ENCODE data around the gene USP38. TPM values are rescaled to one million over a fixed set of nuclear protein-coding genes. Genes with fewer than 3 reads are reported as not detected.

The USP38 gene
- total RNA-seq, 1 donor from 2014 or later: 19.8 TPM

DNA sequence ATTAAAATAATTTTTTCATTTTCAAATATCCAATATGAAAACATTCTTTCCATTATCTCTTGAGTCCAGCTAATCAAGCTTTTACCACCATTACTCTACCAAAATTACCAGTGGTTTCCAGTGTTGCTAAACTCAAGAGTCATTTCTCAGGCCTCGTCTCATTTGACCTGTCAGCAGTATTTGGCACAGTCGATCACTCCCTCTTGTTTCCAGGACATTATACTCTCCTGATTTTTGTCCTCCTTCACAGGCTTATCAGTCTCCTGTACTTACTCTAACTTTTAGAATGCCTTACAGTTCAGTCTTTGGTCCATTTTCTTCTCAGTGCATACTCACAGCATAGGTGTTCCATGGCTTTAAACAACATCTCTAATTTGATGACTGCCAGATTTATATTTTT, 11.6 kb downstream of the USP38 start:
- H3K27me3 ChIP-seq (ENCODE audit: low read depth): no peaks in the 10 kb centered on the region
- peak overlapping the region; percentile 47 for H3K27ac ChIP-seq (replicated peaks)
- H3K9me3 ChIP-seq (replicated peaks): no peaks in the 10 kb centered on the region
- H3K4me1 ChIP-seq: peaks cover 43% of the 10 kb centered on the region
- intact Hi-C loops (cut with micrococcal nuclease): no loop called here
- no peak for DNase-seq
- H3K4me3 ChIP-seq: no peak overlapping the region
- peaks cover 85% of the 10 kb centered on the region for H3K36me3 ChIP-seq
- TF ChIP-seq, protein P1, sequence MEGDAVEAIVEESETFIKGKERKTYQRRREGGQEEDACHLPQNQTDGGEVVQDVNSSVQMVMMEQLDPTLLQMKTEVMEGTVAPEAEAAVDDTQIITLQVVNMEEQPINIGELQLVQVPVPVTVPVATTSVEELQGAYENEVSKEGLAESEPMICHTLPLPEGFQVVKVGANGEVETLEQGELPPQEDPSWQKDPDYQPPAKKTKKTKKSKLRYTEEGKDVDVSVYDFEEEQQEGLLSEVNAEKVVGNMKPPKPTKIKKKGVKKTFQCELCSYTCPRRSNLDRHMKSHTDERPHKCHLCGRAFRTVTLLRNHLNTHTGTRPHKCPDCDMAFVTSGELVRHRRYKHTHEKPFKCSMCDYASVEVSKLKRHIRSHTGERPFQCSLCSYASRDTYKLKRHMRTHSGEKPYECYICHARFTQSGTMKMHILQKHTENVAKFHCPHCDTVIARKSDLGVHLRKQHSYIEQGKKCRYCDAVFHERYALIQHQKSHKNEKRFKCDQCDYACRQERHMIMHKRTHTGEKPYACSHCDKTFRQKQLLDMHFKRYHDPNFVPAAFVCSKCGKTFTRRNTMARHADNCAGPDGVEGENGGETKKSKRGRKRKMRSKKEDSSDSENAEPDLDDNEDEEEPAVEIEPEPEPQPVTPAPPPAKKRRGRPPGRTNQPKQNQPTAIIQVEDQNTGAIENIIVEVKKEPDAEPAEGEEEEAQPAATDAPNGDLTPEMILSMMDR (IDR thresholded peaks at IDR 0.05; ENCODE audit: borderline replicate concordance): no peak

DNA sequence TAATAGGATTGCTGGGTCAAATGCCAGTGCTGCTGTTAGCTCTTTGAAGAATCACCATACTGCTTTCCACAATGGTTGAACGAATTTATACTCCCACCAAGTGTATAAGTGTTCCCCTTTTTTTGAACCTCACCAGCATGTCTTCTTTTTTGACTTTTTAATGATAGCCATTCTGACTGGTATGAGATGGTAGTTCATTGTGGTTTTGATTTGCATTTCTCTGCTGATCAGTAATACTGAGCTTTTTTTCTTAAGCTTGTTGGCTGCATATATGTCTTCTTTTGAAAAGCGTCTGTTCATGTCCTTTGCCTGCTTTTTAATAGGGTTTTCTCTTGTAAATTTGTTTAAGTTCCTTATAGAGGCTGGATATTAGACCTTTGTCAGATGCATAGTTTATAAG, 14.8 kb downstream of the USP38 start:
- H3K27ac ChIP-seq (replicated peaks): no peak overlapping the region
- DNase-seq: no peak
- intact Hi-C loops (cut with micrococcal nuclease): no loop called here
- no peak overlapping the region for H3K4me3 ChIP-seq
- H3K9me3 ChIP-seq (replicated peaks): no peaks in the 10 kb centered on the region
- TF ChIP-seq, protein P1 (IDR thresholded peaks at IDR 0.05; ENCODE audit: borderline replicate concordance): no peak
- peaks cover 75% of the 10 kb centered on the region for H3K36me3 ChIP-seq
- H3K4me1 ChIP-seq: peaks cover 22% of the 10 kb centered on the region
- no peaks in the 10 kb centered on the region for H3K27me3 ChIP-seq (ENCODE audit: low read depth)

DNA sequence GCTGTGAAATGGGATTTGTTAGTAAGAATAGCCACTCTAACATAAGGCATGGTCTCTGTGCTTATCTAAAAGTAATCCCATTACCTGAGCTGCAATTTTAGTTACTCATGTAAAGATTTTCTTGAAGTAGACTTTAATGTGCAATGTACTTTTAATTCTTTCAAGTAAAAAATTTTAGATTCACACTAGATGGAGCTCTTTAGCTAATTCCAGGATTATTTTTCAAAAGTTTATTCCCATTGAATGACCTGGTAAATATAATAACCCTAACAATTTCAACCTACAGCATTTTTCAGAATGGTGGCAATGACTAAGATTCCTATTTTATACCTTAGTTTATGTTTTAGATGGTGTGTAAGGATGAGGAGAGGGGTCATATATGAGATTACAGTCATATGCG, 18.1 kb downstream of the USP38 start:
- Histone ChIP-seq H3K9me3 (replicated peaks) (no peaks in the 10 kb centered on the region), H3K36me3 (peaks cover 74% of the 10 kb centered on the region), H3K27me3 (ENCODE audit: low read depth) (no peaks in the 10 kb centered on the region), H3K4me1 (peaks cover 7% of the 10 kb centered on the region), H3K4me3 (no peak overlapping the region), H3K27ac (replicated peaks) (no peak overlapping the region)
- TF ChIP-seq, protein P1 (IDR thresholded peaks at IDR 0.05; ENCODE audit: borderline replicate concordance): peak; percentile 50
- intact Hi-C loops (cut with micrococcal nuclease): loop anchor here (5.0 kb wide), 1 partner anchor 279 kb away; no protein-coding TSS in a partner anchor
- DNase-seq: no peak

DNA sequence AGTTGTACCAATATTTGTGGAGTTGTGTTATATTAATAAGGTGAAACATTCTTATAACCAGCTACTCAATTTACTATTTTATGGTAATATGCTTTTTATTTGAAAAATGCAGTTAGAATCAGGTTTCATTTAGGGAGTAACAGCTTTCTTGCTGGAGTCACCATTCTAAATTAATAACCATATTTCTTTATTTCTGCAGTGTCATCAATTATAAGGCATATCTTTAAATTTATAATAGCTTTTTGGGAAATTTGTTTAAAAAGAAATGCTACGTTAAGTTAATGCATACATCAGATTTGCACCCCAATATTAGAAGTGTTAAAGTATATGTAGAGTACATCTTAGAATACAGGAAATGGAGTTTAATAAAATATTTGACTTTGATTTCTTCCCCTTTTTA, 18.9 kb downstream of the USP38 start:
- Histone ChIP-seq H3K36me3 (peaks cover 67% of the 10 kb centered on the region), H3K27me3 (ENCODE audit: low read depth) (no peaks in the 10 kb centered on the region), H3K9me3 (replicated peaks) (no peaks in the 10 kb centered on the region), H3K4me3 (no peak overlapping the region), H3K4me1 (peaks cover 10% of the 10 kb centered on the region), H3K27ac (replicated peaks) (no peak overlapping the region)
- TF ChIP-seq, protein P1 (IDR thresholded peaks at IDR 0.05; ENCODE audit: borderline replicate concordance): no peak
- intact Hi-C loops (cut with micrococcal nuclease): loop anchor here (5.0 kb wide), 1 partner anchor 279 kb away; no protein-coding TSS in a partner anchor
- DNase-seq: no peak

DNA sequence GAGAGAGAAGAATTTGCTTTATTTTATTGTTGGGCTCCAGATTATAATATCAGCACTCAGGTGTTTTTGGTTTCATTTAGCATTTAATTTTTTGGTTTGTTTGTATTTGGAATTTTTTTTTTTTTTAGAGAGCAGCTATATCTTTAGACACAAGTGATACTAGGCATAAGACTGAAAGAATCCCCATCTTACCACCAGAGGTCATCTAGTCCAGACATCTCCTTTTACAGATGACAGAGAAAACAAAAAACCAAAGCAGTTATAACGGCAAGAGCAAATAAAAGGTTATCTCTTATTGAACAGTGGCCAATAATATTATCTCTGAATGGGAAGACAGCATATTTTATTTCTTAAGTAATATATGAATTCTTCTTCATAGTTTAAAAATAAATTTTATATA, 22.8 kb downstream of the USP38 start:
- DNase-seq: no peak
- H3K27ac ChIP-seq (replicated peaks): no peak overlapping the region
- H3K9me3 ChIP-seq (replicated peaks): no peaks in the 10 kb centered on the region
- H3K4me1 ChIP-seq: peaks cover 10% of the 10 kb centered on the region
- no peak overlapping the region for H3K4me3 ChIP-seq
- intact Hi-C loops (cut with micrococcal nuclease): no loop called here
- peaks cover 70% of the 10 kb centered on the region for H3K36me3 ChIP-seq
- H3K27me3 ChIP-seq (ENCODE audit: low read depth): no peaks in the 10 kb centered on the region
- TF ChIP-seq, protein P1 (IDR thresholded peaks at IDR 0.05; ENCODE audit: borderline replicate concordance): peak; percentile 66
